GM15510 (cell line): ENCODE results near the gene BMP4.

Experiments used
- POLR2A ChIP-seq: IDR thresholded peaks from 3 replicates; pipeline ENCODE4 v1.6.1; 2011; ENCODE audit warnings: borderline replicate concordance; ENCODE audit not compliant: insufficient read length; ENCODE audit errors: extremely low read depth

The BMP4 gene

DNA sequence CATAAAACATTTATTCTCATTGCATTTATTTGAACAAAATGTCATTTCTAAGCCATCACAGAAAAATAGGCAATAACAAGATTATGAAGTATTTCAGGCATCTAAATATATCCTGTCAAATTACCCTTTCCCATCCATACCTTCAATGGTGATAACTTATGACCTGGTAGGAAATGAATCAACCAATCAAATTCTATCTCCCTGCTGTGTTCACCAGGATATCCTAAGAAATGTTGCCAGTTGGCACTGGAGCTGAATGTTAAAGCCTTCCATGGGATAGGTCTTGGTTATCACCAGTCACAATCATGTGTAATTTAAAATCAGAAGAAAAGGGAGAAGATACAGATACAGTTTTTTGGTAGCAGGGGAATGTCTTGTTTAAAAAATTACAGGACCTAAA, 23.7 kb downstream of the BMP4 start:
- no peak for TF ChIP-seq POLR2A

DNA sequence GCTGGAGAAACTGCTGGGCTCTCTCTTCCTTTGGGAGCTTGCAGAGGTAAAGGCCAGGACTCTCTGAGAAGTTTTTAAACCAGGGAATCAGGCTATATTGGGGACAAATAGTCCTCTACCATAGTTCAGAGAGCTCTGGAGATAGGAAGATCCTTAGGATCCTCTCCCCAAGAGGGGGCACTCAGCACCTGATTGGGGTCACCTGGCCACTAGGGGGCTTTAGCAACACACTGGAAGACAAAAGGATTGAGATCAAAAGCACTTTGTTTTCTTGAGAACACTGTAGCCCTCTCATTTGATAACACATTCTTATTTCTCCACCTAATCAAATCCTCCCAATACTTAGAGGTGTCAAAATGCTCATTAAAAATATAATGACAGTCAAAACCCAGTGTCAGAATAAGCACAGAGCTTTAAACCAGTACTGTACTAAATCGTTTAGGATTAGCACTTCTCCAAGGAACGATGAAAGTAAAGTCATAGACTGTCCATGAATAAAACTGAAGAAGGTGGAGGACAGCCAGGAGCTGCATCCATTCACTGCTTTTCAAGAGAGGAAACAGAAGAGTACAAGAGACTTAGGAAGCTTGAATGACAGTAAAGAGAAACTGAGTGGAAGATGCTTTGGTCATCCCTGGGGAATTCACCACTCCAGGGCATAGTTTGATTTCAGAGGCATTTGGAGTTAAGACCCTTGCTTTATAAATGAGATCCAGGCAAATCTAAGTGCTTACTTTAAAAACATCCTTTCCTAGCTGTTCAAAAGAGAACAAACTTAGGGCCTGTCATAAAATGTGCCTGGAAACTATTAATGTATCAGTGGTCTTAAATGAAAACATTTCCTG, 26.5 kb downstream of the BMP4 start:
- no peak for TF ChIP-seq POLR2A

DNA sequence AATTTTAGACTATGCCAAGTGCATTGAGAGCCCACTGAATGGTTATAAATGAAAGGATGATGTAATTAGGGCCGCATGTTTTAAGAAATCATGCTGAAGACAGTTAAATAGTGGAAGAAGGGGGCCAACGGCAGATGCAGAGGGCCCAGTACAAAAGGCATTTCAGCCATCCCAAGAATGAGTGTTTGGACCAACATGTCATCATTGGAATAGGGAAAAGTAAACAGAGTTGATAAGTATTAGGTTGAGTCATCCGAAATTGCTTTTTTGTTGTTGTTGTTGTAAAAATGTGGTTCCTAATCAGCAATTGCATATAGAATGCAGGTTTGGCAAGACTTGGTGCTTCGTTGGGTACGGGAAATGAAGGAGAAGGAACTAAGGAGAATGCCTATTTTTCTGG, 29.5 kb downstream of the BMP4 start:
- no peak for TF ChIP-seq POLR2A

DNA sequence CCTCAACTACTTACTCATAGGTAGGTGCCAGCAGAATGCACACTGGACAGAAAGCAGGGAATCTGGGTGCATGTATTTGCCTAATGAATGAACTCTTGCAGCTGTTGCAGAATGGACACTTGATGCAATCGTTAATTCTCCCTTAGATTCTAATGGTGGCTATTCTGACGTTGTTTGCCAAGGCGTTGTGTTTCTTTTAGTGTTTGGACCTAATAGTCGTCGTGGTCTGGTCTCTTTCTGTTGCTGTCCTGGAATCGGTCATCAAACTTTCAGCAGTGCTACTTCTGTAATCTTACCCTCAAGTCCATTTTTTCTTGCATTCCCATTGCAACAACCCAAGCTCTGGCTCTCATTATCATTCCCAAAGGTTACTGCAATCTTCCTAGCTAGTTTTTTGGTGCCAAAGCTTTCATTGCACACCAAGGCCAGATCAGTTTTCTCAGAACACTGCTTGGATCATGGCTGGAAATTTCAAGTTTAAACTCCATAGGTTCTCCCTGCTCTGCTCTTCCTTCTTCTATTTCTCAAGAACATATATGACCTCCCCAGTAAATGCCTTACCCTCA, 31.3 kb downstream of the BMP4 start:
- no peak for TF ChIP-seq POLR2A

DNA sequence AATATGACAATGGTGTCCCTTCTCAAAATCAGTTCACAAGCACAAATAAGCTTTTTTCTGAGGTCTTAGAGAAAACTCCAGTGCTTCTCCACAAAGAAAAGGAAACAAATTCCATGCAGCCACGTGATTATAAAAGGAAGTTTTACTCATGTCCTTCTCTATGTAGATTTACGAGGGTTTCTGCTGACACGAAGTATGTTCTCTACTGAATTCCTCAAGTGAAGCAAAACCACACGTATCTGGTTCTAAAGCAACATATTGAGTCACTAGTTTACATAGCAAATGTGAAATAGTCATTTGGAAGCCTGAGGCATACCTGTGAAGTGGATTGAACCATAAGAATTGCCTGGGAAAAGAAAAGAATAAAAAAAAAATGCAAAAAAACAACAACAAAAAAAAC, 31.9 kb downstream of the BMP4 start:
- TF ChIP-seq POLR2A = no peak

DNA sequence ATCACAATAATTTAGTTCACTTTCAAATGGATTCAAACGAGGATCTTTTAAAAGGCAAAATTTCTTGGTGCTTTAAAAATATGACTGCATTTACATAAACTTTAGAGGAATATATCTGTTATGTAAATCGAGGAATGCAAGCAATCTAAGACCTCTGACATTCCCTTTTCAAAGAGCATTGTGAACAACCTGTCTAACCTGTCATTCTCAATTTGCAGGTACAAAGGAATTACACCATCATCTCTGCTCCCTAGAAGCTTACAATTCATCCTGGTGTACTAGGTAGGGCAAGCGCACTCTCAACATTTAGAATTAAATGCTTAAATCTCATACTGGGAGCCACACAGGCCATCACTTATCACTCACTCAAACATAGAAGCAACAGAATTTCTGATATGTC, 35.6 kb downstream of the BMP4 start:
- TF ChIP-seq POLR2A = no peak

DNA sequence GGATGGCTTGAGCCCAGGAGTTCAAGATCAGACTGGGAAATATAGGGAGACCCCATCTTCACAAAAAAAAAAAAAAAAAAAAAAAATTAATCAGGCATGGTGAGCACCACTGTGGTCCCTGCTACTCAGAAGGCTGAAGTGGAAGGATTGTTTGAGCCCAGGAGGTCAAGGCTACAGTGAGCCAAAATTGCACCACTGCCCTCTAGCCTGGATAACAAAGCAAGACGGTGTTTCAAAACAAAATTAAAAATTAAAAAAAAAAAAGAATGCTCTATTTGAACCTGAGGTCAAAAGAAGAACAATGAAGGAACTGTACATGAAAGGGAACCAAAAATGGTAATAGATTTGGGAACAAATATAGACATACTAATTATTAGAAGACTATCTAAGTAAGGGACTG, 40.4 kb downstream of the BMP4 start:
- TF ChIP-seq POLR2A = no peak

DNA sequence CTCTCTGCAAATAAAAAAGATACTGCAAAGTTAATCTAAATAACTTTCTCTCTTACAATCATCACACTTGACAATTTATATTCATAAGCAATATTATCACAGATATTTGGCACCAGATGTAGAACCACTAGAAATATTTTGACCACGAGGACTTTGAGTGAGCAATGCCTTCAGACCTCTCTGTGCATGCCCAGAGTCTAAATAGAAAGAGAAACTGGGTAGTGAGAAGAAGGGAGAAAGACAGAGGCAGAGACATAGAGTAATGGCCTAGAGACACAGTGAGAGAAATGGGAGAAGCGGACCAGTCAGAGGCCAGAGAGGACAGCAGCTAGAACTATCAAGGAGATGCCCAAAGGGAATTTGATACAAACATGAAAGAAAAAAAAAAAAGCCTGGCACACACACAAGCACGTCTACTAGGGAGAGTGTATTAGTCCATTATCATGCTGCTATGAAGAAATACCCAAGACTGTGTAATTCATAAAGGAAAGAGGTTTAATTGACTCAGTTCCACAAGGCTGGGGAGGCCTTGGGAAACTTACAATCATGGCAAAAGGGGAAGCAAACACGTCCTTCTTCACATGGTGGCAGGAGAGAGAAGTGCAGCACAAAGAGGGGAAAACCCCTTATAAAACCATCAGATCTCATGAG, 41.1 kb downstream of the BMP4 start:
- no peak for TF ChIP-seq POLR2A

DNA sequence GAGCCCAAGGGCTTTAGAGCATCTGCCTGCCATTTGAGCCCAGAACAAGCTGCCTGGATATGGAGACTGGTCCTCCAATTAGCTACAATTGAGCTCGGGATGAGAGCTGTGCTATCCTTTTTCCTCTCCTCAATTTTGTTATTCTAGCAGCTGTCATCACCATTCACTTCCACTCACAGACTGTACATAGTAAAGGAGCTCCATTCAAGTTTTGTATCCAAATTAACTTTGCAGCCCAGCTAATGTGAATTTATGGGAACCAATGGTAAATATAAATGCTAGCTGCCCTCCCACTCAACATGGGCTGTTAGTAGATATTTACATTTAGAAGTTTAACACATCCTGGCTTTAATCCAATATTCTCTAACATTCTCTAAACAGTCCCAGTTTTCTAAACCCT, 44.6 kb downstream of the BMP4 start:
- no peak for TF ChIP-seq POLR2A

DNA sequence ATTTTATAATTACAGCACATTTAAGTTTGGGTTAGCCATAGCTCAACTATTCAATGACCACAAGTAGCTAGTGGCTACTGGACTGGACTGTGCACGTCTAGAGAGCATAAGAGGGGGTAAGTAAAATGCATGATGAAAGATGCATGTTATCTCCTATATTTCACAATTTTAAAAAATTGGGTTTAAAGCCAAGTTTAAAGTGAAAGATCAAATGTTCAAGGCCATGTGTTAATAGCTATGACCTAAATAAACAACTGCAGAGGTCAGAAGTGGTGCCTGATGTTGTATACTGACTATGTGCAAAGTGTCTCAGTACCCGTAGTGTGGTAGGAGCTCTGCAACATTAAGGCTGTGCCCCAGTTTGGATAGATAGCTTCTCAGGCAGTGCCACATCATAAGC, 48.2 kb downstream of the BMP4 start:
- TF ChIP-seq POLR2A = no peak

DNA sequence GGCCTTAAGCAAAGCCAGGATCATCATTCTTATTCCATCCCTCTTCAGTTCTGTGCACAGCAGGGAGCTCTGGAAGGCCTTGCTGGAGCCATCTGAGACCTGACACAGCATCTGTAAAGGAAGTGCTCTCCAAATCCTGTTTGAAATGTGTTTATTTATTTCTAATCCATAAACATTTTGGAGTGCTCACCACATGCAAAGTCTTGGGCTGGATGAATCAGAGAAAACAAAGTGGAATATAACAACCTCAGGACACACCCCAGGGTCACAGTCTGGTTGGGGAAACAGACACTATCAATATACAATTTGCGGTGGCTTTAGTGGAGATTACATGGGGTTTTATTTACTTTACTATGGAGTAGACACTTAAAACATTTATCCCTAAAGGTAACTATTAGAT, 54.3 kb downstream of the BMP4 start:
- TF ChIP-seq POLR2A = no peak

DNA sequence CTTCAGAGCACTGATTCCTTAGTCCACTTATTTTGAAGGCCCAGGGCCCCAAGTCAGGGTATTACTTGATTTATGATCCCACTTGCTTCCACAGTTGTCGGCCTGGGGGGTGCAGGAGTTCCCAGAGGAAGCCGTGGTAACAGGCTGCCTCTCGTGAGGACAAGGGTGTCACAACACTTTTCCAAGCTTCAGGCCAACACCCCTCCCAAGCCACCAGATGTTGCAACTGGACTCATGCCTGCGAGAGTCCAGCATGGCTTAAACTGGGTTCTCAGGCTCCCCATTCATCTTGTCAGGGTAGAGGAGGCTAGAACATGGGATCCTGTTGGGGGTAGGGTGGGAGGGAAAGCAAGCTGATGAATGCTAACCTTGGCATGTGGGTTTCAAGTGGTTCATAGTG, 56.1 kb downstream of the BMP4 start:
- TF ChIP-seq POLR2A = no peak
